NCI-H146 treated with DMSO at 0.1 percent for 48 hours (cell line): ENCODE results near the gene ANKK1.

ENCODE experiments used
- DNase-seq: peaks from one replicate; lab custom pipeline; 2025; ENCODE audit not compliant: unreplicated experiment; lab: John Stamatoyannopoulos, UW

The ANKK1 gene, protein sequence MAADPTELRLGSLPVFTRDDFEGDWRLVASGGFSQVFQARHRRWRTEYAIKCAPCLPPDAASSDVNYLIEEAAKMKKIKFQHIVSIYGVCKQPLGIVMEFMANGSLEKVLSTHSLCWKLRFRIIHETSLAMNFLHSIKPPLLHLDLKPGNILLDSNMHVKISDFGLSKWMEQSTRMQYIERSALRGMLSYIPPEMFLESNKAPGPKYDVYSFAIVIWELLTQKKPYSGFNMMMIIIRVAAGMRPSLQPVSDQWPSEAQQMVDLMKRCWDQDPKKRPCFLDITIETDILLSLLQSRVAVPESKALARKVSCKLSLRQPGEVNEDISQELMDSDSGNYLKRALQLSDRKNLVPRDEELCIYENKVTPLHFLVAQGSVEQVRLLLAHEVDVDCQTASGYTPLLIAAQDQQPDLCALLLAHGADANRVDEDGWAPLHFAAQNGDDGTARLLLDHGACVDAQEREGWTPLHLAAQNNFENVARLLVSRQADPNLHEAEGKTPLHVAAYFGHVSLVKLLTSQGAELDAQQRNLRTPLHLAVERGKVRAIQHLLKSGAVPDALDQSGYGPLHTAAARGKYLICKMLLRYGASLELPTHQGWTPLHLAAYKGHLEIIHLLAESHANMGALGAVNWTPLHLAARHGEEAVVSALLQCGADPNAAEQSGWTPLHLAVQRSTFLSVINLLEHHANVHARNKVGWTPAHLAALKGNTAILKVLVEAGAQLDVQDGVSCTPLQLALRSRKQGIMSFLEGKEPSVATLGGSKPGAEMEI

DNA sequence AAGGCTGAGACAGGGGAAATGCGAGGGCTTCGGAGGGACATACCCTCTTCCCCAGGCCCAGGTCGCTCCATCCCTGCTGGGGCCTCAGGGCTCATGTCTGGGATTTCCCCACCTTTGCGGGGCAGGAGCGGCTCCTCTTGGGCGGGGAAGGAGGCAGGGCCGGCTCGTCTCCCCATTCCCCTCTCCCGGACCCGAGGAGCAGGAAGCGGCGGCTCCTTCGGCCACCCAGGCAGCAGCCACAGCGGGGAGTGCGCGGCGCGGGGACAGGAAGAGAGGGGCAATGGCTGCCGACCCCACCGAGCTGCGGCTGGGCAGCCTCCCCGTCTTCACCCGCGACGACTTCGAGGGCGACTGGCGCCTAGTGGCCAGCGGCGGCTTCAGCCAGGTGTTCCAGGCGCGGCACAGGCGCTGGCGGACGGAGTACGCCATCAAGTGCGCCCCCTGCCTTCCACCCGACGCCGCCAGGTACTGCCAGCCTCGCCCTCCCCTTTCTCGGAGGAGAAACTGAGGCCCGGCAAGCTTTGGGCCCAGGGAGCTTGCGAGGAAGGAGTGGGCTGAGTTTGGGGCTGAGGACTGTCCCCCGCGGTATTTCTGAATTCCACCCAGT is at the start of gene ANKK1:
ANKK1 (plus strand) TSS at position 175 of the 607 bp plus-strand sequence; CDS start at position 281, 106 bp downstream.
- no peak for DNase-seq

DNA sequence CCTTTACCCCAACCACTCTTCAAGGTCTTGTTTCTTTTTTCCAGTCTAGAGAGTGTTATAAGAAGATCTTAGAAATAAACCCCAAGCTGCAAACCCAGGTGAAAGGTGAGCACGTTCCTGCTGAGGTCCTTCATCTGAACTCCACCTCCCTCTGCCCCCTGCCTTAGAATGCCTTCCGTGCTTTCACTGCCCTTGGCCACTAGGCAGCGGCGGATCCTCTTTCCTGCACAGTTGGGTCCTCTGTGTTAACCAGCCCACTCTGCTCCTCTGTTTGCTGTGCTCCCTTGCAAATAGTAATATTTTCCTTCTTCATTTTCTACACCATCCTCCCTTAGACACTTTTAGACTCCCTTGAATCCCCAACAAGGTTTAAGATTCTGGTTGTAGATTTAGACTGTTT is 48.8 kb upstream of the ANKK1 start:
- no peak for DNase-seq

DNA sequence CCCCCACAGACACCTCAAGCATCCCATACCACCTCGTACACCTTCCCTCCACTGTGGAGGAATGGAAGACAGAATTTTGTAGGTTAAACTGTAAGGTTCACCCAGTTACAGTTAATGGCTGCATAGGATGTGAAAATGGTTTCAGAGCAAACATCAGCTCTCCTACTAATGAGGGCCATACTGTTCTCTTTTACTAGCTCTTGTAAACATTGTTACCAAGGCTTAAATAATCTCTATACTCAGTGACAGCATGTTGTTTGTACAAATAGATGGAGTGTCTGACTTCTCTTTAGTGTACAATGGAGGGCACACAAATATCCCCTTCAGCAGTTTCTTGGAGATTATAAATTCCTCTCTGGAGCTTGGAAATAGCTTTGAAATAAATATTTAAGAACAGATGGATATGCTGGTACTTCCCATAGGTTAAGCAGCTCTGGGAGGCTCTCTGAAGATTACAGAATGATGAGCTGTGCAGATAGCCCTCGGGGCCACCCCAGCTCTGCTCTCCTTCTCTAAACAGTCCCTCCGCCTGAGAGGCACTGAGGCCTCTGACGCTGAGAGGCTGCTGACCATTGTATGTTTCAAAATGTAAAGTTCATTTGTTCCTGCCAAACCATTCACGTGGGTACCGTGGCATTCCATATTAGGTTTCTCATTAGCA is 47.5 kb upstream of the ANKK1 start:
- DNase-seq = no peak

DNA sequence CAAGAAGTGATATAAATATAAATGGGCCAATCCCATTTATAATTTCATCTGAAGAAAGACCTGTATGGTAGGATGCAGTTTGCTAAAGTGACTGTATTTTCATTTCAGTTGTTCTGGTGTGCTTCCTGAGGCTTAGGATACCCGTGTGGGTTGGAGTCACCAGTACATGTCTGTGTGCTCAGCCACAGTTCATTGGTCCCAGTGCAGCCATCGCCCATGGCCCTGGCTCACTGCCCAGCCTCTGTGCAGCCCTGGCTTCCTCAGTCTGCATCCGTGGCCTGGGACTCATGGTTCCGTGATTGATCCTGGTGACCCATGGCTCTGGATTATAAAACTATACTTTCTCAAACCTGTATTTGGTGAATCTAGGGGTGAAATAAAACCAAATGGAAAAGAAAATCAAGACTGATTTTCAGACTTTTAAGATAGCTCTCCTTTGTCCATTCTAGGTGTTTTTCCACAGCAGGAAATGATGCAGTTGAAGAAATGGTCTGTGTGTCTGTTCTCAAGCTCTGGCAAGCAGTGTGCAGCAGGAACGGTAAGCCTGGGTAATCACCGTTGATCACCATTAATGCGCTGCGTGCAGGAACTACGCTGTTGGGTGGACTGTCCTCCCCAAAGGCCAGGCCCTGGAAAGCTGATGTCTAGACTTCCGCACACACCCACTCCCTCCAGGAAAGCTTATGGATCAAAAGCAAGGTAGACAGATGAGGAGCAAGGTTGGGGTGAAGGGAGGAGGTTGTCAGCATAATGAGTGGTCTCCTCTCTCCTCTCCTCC is 46.0 kb upstream of the ANKK1 start:
- DNase-seq = no peak

GRCh38 chr11:113345978-113346377 is 41.6 kb upstream of the ANKK1 start:
- DNase-seq = no peak

GRCh38 chr11:113349528-113349927 is 38.1 kb upstream of the ANKK1 start:
- no peak for DNase-seq

- peak; percentile 39 for DNase-seq
Observed at GRCh38 chr11:113350336-113351067, 37.1 kb upstream of the ANKK1 start.

DNA sequence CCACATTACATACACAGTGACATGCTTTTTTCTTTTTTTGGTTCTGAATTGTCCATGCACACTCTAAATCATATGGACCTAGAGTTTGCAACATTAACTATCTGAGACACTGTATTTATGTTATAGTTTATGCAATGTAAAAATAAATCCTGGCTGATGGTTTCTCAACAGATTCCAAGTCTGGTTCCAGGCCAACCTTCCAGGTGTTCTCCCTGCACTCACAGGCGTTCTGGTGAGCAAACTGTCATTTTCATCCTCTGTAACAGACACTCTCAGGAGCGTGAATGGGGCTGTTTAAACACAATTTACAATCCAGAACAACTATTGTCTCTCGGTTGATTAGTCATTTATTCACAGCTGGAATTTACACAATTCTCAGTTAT is 36.5 kb upstream of the ANKK1 start:
- DNase-seq = no peak

GRCh38 chr11:113351480-113351879 is 36.1 kb upstream of the ANKK1 start:
- no peak for DNase-seq

GRCh38 chr11:113356203-113356602 is 31.4 kb upstream of the ANKK1 start:
- no peak for DNase-seq

DNA sequence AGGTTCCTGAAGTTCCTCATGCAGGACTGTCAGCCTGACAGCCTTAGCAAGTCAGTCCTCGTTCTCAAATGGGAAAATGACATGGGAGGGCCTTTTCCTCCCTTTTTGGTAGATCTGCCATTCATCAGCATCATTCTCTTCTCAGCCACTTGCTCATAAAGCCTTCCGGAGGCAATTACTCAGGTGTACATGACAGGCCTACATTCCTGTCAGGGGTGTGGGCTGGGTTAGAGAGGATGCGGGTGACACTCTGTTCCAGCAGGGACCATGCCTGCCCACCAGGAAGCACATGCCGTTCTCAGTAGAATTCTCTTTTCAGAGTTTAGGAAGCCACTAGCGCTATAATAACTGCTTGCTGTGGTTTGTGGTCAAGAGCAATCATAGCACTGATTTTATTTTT is 24.2 kb upstream of the ANKK1 start:
- DNase-seq = no peak

- no peak for DNase-seq
Observed at GRCh38 chr11:113363996-113364641, 23.5 kb upstream of the ANKK1 start.

GRCh38 chr11:113365895-113366294 is 21.7 kb upstream of the ANKK1 start:
- no peak for DNase-seq

DNA sequence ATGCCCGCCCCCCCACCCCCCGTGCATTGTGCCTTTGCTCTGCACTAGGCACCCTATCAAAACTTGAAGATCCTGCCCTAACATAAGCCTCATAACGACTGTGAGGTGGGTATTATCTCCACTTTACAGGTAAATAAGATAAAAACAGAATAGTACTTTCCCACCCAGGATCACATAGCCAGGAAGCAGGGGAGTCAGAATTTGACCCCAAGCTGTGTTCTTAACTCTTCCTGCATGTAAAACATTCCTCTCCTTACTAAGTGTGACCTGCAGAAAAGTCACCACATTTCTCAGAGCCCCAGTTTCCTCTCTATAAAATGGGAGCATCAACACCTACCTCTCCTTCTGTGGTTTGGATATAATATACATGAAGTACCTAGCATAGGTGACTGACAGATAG is 18.2 kb upstream of the ANKK1 start:
- DNase-seq = no peak

DNA sequence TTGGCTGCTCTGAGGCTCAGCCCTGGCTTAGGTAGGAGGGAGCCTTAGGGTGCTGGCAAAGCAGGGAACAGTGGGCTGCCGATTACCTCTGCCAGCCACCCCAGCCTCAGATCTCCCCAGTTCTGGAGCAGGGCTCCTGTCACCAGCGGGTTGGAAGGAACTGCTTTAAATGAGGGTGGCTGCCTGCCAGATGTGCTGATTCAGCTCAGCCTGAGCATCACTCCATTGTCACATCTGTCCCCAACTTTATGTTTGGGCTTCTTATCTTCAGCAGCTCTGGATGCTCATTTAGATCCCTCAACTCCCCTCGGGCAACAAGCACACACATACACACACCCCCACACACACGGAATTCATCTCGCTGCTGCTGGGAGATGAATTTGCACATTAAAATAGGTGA is 16.9 kb upstream of the ANKK1 start:
- no peak for DNase-seq

DNA sequence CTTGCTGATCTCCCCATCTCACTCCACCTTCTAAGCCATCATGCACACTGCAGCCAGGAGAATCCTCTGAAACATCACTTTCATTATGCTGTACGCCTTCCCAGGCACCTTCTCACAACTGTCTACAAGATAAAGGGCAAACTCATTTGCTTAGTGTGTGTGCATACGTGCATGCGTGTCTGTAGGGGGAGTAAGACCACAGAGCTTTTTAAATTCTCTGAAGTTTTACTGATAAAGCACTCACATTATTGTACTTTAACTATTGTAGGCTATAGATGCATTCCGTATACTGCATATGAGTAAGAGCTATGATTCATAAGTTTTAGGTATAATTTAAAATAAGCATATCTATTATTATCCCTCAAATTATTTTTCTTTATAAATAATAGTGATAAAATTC is 15.3 kb upstream of the ANKK1 start:
- no peak for DNase-seq

DNA sequence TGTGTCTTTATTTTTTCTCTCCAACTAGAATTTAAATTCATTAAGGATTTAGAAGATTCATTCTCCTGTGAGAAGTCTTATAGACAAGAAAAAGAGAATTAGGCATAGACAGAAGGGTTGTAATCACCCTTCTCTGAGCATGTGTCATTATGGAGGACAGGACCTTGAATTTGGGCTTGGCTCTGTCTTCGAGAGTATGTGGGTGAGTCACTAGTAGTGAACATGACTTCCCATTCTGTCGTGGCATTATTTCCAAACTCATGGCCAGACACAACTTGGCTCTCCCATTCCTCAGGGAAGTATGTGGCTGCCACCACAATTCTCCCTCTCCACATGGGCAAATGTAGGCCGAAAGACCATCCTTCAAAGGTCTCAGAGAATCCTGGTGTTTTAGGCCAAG is 14.3 kb upstream of the ANKK1 start:
- no peak for DNase-seq

DNA sequence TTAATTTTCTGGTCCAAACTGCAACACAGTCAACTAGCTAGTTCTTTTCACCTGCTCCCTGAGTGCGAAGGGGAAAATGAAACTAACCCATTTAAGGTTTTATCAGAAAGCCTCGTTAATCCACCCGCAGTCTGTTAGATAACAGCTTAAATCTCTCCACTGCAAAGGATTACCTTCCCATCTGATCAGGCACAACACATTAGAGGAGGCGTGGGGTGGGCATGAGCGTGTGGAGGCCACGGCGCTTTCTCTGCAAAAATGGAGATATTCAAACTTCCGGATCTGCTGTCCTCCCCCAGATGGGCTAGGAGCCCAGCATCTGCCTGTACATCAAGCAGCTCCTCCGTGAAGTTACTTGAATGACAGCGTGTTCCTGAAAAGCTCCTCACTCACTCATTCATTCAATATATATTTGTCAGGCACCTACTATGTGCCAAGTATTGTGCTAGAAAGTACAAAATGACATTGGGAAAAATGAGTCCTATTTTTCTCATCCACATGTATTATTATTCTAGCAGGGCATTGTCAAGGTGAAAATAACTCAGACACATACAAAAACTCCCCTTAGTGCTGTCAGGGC is 13.5 kb upstream of the ANKK1 start:
- DNase-seq = no peak

- DNase-seq = no peak
Observed at GRCh38 chr11:113375402-113375801, 12.2 kb upstream of the ANKK1 start.
